ENCODE data around the gene CSRNP3.

The CSRNP3 gene

DNA sequence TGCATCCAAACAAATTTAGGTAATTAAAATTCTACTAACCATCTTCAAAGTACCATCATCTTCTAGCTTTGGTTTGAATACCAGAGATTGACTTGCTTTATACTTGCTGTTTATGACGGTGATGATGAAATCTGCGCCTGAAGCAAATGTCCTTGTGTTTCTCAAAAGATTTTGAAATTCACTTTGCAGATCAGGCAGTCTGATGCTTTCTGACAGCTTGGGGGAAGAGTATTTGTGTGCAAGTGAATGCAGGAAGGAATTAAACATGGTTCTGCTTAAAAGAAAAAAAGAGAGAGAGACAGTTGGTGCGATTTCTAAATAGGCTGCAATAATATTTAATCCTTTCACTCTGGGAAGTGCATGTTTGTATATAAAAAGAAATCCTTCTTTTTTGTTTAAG lies 29.6 kb downstream of the CSRNP3 start:
- Histone ChIP-seq H3K27me3 (no peaks in the 10 kb centered on the region), H3K4me1 (no peaks in the 10 kb centered on the region), H3K9me3 (no peaks in the 10 kb centered on the region), H3K9ac (no peak overlapping the region), H3K27ac (no peak overlapping the region), H3K4me2 (no peak overlapping the region), H4K20me1 (no peaks in the 10 kb centered on the region), H3K4me3 (no peak overlapping the region), H3K36me3 (no peaks in the 10 kb centered on the region)
- TF ChIP-seq Cebpa-rat (IDR thresholded peaks at IDR 0.05) = no peak

GRCh38 chr2:165500001-165500400 lies 30.5 kb downstream of the CSRNP3 start:
- Histone ChIP-seq H3K9me3 (no peaks in the 10 kb centered on the region), H4K20me1 (no peaks in the 10 kb centered on the region), H3K9ac (no peak overlapping the region), H3K4me3 (no peak overlapping the region), H3K4me1 (no peaks in the 10 kb centered on the region), H3K27me3 (no peaks in the 10 kb centered on the region), H3K27ac (no peak overlapping the region), H3K4me2 (no peak overlapping the region), H3K36me3 (no peaks in the 10 kb centered on the region)
- no peak for TF ChIP-seq Cebpa-rat (IDR thresholded peaks at IDR 0.05)

DNA sequence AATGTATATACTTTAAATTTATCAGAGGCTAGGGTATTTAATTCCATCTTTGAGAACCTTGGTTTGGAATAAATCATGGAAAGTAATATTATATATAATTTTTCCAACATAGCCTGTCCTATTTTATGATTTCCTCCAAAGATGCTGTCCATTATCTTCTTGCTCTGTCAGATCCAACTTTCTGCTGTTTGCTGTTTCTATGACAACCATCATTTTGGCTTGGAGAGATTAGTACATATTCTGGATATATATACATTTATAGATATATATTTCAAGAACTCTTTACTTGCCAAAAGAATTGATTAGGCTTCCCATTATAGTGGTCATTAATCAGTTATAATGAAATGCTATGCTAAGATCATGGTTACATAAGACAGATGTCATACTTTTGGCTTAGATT lies 31.3 kb downstream of the CSRNP3 start:
- H3K27ac ChIP-seq = no peak overlapping the region
- no peak overlapping the region for H3K4me2 ChIP-seq
- H3K4me3 ChIP-seq = no peak overlapping the region
- no peak overlapping the region for H3K9ac ChIP-seq
- H3K36me3 ChIP-seq = no peaks in the 10 kb centered on the region
- no peaks in the 10 kb centered on the region for H3K9me3 ChIP-seq
- no peak for TF ChIP-seq Cebpa-rat (IDR thresholded peaks at IDR 0.05)
- no peaks in the 10 kb centered on the region for H3K27me3 ChIP-seq
- no peaks in the 10 kb centered on the region for H4K20me1 ChIP-seq
- no peaks in the 10 kb centered on the region for H3K4me1 ChIP-seq

- no peak for TF ChIP-seq Cebpa-rat (IDR thresholded peaks at IDR 0.05)
- Histone ChIP-seq H3K27ac (no peak overlapping the region), H4K20me1 (no peaks in the 10 kb centered on the region)
These were observed 36.0 kb downstream of the CSRNP3 start for GRCh38 chr2:165505514-165505913.

GRCh38 chr2:165508927-165509326 lies 39.4 kb downstream of the CSRNP3 start:
- no peak overlapping the region for H3K27ac ChIP-seq
- no peaks in the 10 kb centered on the region for H3K36me3 ChIP-seq
- H3K4me1 ChIP-seq = no peaks in the 10 kb centered on the region
- no peak for TF ChIP-seq Cebpa-rat (IDR thresholded peaks at IDR 0.05)
- H4K20me1 ChIP-seq = no peaks in the 10 kb centered on the region
- no peak overlapping the region for H3K4me2 ChIP-seq
- no peak overlapping the region for H3K4me3 ChIP-seq
- H3K9ac ChIP-seq = no peak overlapping the region
- no peaks in the 10 kb centered on the region for H3K27me3 ChIP-seq
- H3K9me3 ChIP-seq = no peaks in the 10 kb centered on the region

More at GRCh38 chr2:165505514-165505913, 36.0 kb downstream of the CSRNP3 start:
- H3K27me3 ChIP-seq = no peaks in the 10 kb centered on the region
- no peaks in the 10 kb centered on the region for H3K4me1 ChIP-seq
- H3K9ac ChIP-seq = no peak overlapping the region
- no peaks in the 10 kb centered on the region for H3K36me3 ChIP-seq
- no peak overlapping the region for H3K4me3 ChIP-seq
- no peaks in the 10 kb centered on the region for H3K9me3 ChIP-seq
- H3K4me2 ChIP-seq = no peak overlapping the region

DNA sequence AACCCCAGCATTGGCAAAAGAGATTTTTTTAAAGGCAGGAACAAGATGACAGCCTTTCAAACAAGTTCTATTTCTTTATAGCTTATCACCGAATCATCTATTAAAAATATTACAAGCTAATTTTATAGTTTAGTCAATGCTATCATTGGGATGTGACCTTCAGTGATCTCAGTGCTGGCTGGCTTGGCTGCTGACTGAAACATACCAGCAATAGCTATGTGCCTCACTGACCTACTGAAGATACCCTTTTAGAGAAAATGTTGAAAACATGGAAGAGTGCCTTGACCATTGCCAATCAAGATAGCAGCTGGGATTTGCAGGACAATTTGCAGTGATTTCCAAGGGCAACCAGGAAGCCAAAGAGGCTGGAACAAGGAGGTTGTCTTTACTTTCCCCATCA lies 44.0 kb downstream of the CSRNP3 start:
- no peaks in the 10 kb centered on the region for H4K20me1 ChIP-seq
- H3K4me1 ChIP-seq = no peaks in the 10 kb centered on the region
- TF ChIP-seq Cebpa-rat (IDR thresholded peaks at IDR 0.05) = no peak
- H3K4me2 ChIP-seq = no peak overlapping the region
- H3K4me3 ChIP-seq = no peak overlapping the region
- H3K9me3 ChIP-seq = no peaks in the 10 kb centered on the region
- no peaks in the 10 kb centered on the region for H3K27me3 ChIP-seq
- no peak overlapping the region for H3K9ac ChIP-seq
- H3K36me3 ChIP-seq = no peaks in the 10 kb centered on the region
- no peak overlapping the region for H3K27ac ChIP-seq

GRCh38 chr2:165518611-165519010 lies 49.1 kb downstream of the CSRNP3 start:
- no peak overlapping the region for H3K4me3 ChIP-seq
- no peak overlapping the region for H3K27ac ChIP-seq
- no peak overlapping the region for H3K4me2 ChIP-seq
- H4K20me1 ChIP-seq = no peaks in the 10 kb centered on the region
- no peaks in the 10 kb centered on the region for H3K4me1 ChIP-seq
- no peaks in the 10 kb centered on the region for H3K9me3 ChIP-seq
- no peak overlapping the region for H3K9ac ChIP-seq
- no peaks in the 10 kb centered on the region for H3K27me3 ChIP-seq
- TF ChIP-seq Cebpa-rat (IDR thresholded peaks at IDR 0.05) = no peak
- no peaks in the 10 kb centered on the region for H3K36me3 ChIP-seq

DNA sequence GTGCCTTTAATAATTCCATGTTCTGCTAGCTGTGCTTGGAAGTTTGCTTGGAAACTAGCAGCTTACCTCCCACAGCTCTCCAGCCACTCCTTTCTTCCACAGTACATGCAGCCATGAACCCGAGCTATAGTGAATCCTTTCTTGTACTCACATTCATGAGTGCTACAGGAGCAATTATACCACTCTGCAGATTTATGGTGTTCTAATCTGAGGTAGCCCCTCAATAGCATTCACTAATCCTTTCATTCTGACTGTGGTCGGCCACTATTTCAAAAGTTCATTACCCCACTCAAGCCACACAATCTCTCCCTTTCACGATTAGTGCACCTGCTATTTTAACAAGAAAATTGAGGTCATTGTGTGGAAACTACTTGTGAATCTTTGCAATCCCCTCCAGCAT lies 53.2 kb downstream of the CSRNP3 start:
- Histone ChIP-seq H3K9me3 (no peaks in the 10 kb centered on the region), H3K4me3 (no peak overlapping the region), H4K20me1 (no peaks in the 10 kb centered on the region), H3K4me2 (no peak overlapping the region), H3K4me1 (peaks cover 13% of the 10 kb centered on the region), H3K27ac (no peak overlapping the region), H3K9ac (no peak overlapping the region), H3K27me3 (no peaks in the 10 kb centered on the region), H3K36me3 (no peaks in the 10 kb centered on the region)
- no peak for TF ChIP-seq Cebpa-rat (IDR thresholded peaks at IDR 0.05)

DNA sequence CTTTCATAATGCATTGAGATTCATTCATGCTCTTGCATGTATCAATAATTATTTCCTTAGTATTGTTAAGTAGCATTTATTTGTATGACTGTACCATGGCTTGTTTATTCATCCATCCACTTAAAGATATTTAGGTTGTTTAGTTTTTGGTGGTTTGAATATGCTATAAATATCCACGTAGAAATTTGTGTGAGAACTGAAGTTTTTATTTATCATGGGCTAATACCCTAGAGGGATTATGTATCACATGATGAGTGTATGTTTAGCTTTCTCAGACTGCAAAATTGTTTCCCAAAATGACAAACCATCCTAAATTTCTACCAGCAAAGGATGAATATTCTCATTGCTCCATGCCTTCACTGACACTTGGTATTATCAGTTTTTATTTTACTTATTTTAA lies 55.2 kb downstream of the CSRNP3 start:
- Histone ChIP-seq H3K4me3 (no peak overlapping the region), H4K20me1 (no peaks in the 10 kb centered on the region), H3K27me3 (no peaks in the 10 kb centered on the region), H3K9ac (no peak overlapping the region), H3K9me3 (0 out of 2 replicates have a peak, but pooled peaks cover 5% of the 10 kb centered on the region), H3K27ac (no peak overlapping the region), H3K4me2 (peak overlapping the region; percentile 23), H3K4me1 (peaks cover 24% of the 10 kb centered on the region), H3K36me3 (no peaks in the 10 kb centered on the region)
- TF ChIP-seq Cebpa-rat (IDR thresholded peaks at IDR 0.05) = no peak

GRCh38 chr2:165528691-165529090 lies 59.2 kb downstream of the CSRNP3 start:
- H3K9ac ChIP-seq = no peak overlapping the region
- H3K4me1 ChIP-seq = peaks cover 24% of the 10 kb centered on the region
- no peaks in the 10 kb centered on the region for H3K27me3 ChIP-seq
- H3K4me3 ChIP-seq = peak overlapping the region; percentile 22; the same call in 1 of the 2 replicates
- H3K36me3 ChIP-seq = no peaks in the 10 kb centered on the region
- 0 out of 2 replicates have a peak, but pooled peaks cover 5% of the 10 kb centered on the region for H3K9me3 ChIP-seq
- no peak overlapping the region for H3K27ac ChIP-seq
- TF ChIP-seq Cebpa-rat (IDR thresholded peaks at IDR 0.05) = no peak
- no peaks in the 10 kb centered on the region for H4K20me1 ChIP-seq
- peak overlapping the region; percentile 65 for H3K4me2 ChIP-seq

DNA sequence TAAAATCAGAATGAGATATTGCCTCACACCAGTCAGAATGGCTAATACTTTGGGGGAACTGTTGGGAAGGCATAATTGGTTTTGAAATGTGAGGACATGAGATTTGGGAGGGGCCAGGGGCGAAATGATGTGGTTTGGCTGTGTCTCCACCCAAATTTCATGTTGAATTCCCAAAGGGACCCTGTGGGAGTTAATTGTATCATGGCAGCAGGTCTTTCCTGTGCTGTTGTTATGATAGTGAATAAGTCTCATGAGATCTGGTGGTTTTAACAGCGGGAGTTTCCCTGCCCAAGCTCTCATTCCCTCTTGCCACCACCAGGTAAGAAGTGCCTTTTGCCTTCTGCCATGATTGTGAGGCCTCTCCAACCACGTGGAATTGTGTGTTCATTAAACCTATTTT lies 59.6 kb downstream of the CSRNP3 start:
- H3K4me1 ChIP-seq = peaks cover 24% of the 10 kb centered on the region
- H3K9me3 ChIP-seq = 0 out of 2 replicates have a peak, but pooled peaks cover 5% of the 10 kb centered on the region
- peak overlapping the region; percentile 65 for H3K4me2 ChIP-seq
- no peaks in the 10 kb centered on the region for H3K27me3 ChIP-seq
- no peak overlapping the region for H3K27ac ChIP-seq
- peak overlapping the region; percentile 22; the same call in 1 of the 2 replicates for H3K4me3 ChIP-seq
- no peaks in the 10 kb centered on the region for H3K36me3 ChIP-seq
- TF ChIP-seq Cebpa-rat (IDR thresholded peaks at IDR 0.05) = no peak
- no peak overlapping the region for H3K9ac ChIP-seq
- H4K20me1 ChIP-seq = no peaks in the 10 kb centered on the region

Data from BLaER1 (cell line).